ENCODE measurements around the gene GM2A. TPM values are rescaled to one million over a fixed set of nuclear protein-coding genes. Genes with fewer than 3 reads are reported as not detected.
"Not testable (repeated sequence)": the region's sequence is repeated elsewhere in the genome, so short reads cannot be mapped to it uniquely, and the experiment has no call there.

The GM2A gene
- total and polyA plus RNA-seq, 9 donors: 14.7 to 52.8 (median 28.6) TPM

GRCh38 chr5:151231359-151231758 is 21.6 kb upstream of the GM2A start:
- no peak for DNase-seq
- intact Hi-C loops (cut with DNase I): loop anchor here in 1 of 4 donors (10.0 kb wide), 2 partner anchors 57 to 107 kb away; no protein-coding TSS in a partner anchor
- Histone ChIP-seq H3K4me1 (ENCODE audit: insufficient read depth) (peaks cover 9% of the 10 kb centered on the region), H3K27ac (no peak overlapping the region), H3K36me3 (no peaks in the 10 kb centered on the region), H3K27me3 (no peaks in the 10 kb centered on the region), H3K4me3 (no peak overlapping the region), H3K9me3 (no peaks in the 10 kb centered on the region)
- TF ChIP-seq POLR2A (IDR thresholded peaks at IDR 0.05): no peak
- no peak for TF ChIP-seq CTCF (IDR thresholded peaks at IDR 0.05)
- no peak for TF ChIP-seq EP300 (IDR thresholded peaks at IDR 0.05)

DNA sequence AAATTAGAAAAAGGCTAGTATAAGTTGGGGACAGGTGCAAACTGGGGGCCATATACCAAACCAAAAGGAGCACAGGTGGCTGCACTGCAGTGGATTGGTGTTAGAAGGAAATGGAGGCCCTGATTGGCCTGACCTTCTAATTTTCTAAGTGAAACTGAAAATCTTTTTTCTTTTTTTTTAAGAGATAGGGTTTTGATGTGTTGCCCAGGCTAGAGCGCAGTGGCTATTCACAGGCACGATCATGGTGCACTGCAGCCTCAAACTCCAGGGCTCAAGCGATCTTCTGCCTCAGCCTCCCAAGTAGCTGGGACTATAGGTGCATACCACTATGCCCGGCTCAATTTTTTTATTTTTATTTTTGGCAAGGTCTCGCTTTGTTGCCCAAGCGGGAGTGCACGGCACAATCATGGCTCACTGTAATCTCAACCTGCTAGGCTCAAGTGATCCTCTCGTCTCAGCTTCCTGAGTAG is 19.3 kb upstream of the GM2A start:
- WGBS, 3 donors: 60 to 73% (median 63%) methylated on average over 8 of the region's 8 CpGs
- Histone ChIP-seq H3K36me3 (no peaks in the 10 kb centered on the region), H3K27me3 (no peaks in the 10 kb centered on the region), H3K9me3 (no peaks in the 10 kb centered on the region), H3K4me1 (ENCODE audit: insufficient read depth) (peaks cover 12% of the 10 kb centered on the region), H3K4me3 (no peak overlapping the region), H3K27ac (no peak overlapping the region)
- intact Hi-C loops (cut with DNase I): loop anchor here in 1 of 4 donors (10.0 kb wide), 2 partner anchors 59 to 109 kb away; no protein-coding TSS in a partner anchor
- DNase-seq: no peak
- no peak for TF ChIP-seq CTCF (IDR thresholded peaks at IDR 0.05)
- TF ChIP-seq EP300 (IDR thresholded peaks at IDR 0.05): no peak
- TF ChIP-seq POLR2A (IDR thresholded peaks at IDR 0.05): no peak

DNA sequence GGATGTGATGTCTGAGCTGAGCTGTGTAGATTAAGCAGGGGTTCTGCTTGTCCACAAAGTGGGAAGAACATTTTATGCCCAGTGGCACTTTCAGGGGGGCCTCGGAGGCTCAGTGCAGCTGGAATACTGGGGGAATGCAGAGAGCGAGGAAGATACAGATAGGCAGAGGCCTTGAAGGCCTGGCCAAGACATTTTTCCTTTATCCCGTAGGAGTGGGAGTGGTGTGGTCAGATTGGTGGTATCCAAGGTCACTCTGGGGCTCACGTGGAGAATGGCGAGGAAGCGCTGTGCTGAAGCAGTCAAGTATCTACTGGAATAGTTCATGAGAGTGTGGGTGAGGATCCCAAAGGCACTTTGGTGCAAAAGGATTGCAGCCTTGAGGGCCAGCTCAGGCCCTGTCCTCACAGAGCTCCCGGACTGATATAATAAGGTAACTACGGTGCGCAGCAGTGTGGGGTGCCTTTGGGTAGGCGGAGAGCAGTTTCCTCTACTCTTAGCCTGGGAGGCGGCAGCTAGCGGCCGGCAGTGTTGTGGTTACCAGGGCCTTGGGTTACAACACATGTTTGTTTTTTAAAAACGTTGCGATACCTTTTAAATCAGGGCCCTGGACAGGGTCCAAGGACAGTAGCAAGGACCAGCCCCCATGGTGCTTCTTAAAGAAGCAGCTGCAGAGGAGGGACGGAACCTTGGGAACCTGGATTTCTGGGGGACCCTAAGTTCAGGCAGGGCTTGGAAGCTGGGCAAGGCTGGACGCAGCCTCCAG is 18.3 kb upstream of the GM2A start:
- no peaks in the 10 kb centered on the region for H3K9me3 ChIP-seq
- peak; percentile 82 to 93 (median 87) for DNase-seq
- H3K36me3 ChIP-seq: no peaks in the 10 kb centered on the region
- TF ChIP-seq POLR2A (IDR thresholded peaks at IDR 0.05): peak; percentile 18
- no peak for TF ChIP-seq CTCF (IDR thresholded peaks at IDR 0.05)
- no peaks in the 10 kb centered on the region for H3K27me3 ChIP-seq
- peak overlapping the region in 1 of 2 donors; percentile 68 for H3K27ac ChIP-seq
- peaks cover 12% of the 10 kb centered on the region for H3K4me1 ChIP-seq (ENCODE audit: insufficient read depth)
- no peak overlapping the region for H3K4me3 ChIP-seq
- intact Hi-C loops (cut with DNase I): loop anchor here in 2 of 4 donors (5.0 to 10.0 kb wide), 5 partner anchors 60 to 232 kb away; no protein-coding TSS in a partner anchor
- 4 to 6% (median 5%) methylated on average over 17 of the region's 17 CpGs for WGBS, 3 donors

DNA sequence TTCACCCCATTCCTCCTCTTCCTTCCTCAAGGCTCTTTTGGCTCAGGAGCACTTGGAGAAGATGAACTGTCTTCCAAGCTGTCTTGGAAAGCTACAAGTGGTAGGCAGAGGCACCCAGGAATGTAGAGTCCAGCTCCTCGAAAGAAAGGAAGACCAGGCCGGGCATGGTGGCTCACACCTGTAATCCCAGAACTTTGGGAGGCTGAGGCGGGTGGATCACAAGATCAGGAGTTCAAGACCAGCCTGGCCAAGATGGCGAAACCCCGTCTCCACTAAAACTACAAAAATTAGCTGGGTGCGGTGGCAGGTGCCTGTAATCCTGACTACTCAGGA is 17.8 kb upstream of the GM2A start:
- H3K4me1 ChIP-seq (ENCODE audit: insufficient read depth): peaks cover 12% of the 10 kb centered on the region
- H3K27me3 ChIP-seq, H3K9me3 ChIP-seq, H3K4me3 ChIP-seq, DNase-seq, H3K36me3 ChIP-seq: not testable (repeated sequence)
- intact Hi-C loops (cut with DNase I): loop anchor here in 2 of 4 donors (5.0 to 10.0 kb wide), 5 partner anchors 60 to 233 kb away; no protein-coding TSS in a partner anchor
- WGBS, 3 donors: 65 to 80% (median 73%) methylated on average over 6 of the region's 6 CpGs
- peak overlapping the region in 1 of 2 donors; percentile 68 for H3K27ac ChIP-seq

DNA sequence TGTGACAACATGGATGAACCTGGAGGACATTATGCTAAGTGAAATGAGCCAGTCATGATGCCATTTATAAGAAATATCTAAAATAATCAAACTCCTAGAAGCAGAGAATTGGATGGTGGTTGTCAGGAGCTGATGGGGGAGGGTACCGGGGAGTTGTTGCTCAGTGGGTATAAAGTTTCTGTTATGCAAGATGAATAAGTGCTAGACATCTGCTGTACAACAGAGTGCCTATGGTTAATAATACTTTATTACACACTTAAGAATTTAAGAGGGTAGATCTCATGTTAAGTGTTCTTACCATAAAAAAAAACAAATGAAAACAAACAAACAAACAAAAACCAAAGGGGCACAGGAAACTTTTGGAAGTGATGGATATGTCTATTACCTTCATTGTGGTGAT is 16.1 kb upstream of the GM2A start:
- intact Hi-C loops (cut with DNase I): loop anchor here in 2 of 4 donors (5.0 to 10.0 kb wide), 5 partner anchors 62 to 235 kb away; no protein-coding TSS in a partner anchor

More for the DNA sequence above, 16.1 kb upstream of the GM2A start:
- DNase-seq: no peak
- H3K27ac ChIP-seq: no peak overlapping the region
- H3K27me3 ChIP-seq: no peaks in the 10 kb centered on the region
- TF ChIP-seq POLR2A (IDR thresholded peaks at IDR 0.05): no peak
- TF ChIP-seq CTCF (IDR thresholded peaks at IDR 0.05): no peak
- no peak for TF ChIP-seq EP300 (IDR thresholded peaks at IDR 0.05)
- peaks cover 12% of the 10 kb centered on the region for H3K4me1 ChIP-seq (ENCODE audit: insufficient read depth)
- no peak overlapping the region for H3K4me3 ChIP-seq
- 85 to 95% (median 92%) methylated on average over 1 of the region's 1 CpG for WGBS, 3 donors
- no peaks in the 10 kb centered on the region for H3K9me3 ChIP-seq
- H3K36me3 ChIP-seq: no peaks in the 10 kb centered on the region
